ENCODE measurements around the gene GNAS-AS1.

GNAS-AS1 gene

DNA sequence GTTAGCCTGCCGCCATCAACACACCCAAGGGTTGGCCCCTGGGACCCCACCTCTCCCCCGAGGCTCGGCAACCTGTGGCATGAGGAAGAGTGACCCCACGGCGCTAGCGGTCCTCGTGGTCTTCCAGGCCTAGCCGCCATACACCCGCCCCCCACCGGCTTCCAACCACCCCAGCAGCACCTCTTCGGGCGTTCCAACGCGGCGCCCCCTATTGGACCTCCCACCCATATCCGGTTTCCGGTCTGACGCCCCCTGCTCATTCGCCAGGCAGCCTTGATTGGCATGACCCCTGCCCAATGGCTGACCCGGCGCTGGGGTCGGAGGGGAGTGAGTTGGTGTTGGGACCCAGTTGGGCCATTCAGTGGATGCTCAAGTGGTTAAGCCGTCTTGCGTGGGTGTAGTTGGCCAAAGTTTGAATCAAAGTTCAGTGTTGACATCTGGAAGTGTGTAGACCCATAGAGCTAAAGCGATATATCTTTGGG lies at the start of gene GNAS-AS1:
GNAS-AS1 (minus strand) TSS at position 210 of the 482 bp plus-strand sequence.
- no peak within 1 kb of the TSS for H3K4me3 ChIP-seq (ENCODE audit: low read depth, low read length)
- TF ChIP-seq POLR2A (IDR thresholded peaks at IDR 0.05; ENCODE audit: extremely low read depth, insufficient read length) (no peak), MAX (IDR thresholded peaks at IDR 0.05; ENCODE audit: low read depth, low read length) (no peak), MYC (IDR thresholded peaks at IDR 0.05; ENCODE audit: low read depth, low read length) (no peak)
- TF ChIP-seq, protein P1, sequence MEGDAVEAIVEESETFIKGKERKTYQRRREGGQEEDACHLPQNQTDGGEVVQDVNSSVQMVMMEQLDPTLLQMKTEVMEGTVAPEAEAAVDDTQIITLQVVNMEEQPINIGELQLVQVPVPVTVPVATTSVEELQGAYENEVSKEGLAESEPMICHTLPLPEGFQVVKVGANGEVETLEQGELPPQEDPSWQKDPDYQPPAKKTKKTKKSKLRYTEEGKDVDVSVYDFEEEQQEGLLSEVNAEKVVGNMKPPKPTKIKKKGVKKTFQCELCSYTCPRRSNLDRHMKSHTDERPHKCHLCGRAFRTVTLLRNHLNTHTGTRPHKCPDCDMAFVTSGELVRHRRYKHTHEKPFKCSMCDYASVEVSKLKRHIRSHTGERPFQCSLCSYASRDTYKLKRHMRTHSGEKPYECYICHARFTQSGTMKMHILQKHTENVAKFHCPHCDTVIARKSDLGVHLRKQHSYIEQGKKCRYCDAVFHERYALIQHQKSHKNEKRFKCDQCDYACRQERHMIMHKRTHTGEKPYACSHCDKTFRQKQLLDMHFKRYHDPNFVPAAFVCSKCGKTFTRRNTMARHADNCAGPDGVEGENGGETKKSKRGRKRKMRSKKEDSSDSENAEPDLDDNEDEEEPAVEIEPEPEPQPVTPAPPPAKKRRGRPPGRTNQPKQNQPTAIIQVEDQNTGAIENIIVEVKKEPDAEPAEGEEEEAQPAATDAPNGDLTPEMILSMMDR (IDR thresholded peaks at IDR 0.05; ENCODE audit: low read depth, low read length): no peak
- no peak for DNase-seq (ENCODE audit: low read depth)

DNA sequence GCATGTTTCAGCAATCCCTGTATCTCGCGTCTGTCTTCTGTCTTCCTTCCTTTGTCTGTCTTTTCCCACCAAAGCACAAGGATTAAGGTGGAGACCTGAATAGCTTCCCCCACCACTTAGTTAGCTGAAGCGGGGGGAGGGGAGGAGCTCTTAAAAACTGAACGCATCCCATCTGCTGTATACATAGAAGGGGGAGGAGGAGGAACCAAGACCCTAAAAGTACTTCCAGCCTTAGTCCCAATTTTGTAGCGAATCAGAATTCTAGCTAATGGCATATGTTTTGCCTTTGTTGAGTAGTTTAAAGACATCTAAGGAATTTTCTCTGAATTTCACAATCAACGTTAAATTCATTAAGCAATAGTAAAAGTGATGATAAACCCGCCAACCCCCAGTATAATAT lies 49.7 kb upstream of the GNAS-AS1 start:
- TF ChIP-seq MAX (IDR thresholded peaks at IDR 0.05; ENCODE audit: low read depth, low read length) (no peak), POLR2A (IDR thresholded peaks at IDR 0.05; ENCODE audit: extremely low read depth, insufficient read length) (no peak)
- TF ChIP-seq, protein P1 (IDR thresholded peaks at IDR 0.05; ENCODE audit: low read depth, low read length): no peak
- no peak for DNase-seq (ENCODE audit: low read depth)
- H3K4me3 ChIP-seq (ENCODE audit: low read depth, low read length): no peak overlapping the region

DNA sequence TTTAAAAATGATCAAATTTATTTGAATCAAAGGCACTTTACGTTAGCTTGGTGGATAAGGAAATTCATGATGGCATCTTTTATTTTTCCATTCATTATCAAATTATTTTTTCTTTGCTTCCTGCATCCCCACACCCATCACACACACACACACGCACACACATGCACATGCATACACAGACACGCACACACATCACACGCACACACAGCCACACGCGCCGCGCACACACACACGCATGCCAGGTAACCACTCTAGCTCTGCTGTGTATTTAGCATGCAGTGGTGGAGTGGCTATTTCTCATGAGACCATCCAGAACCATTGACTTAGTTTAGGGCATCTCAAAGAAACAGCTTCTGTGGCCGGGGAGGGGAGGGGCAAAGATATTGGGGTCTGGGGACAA lies 48.8 kb upstream of the GNAS-AS1 start:
- no peak overlapping the region for H3K4me3 ChIP-seq (ENCODE audit: low read depth, low read length)
- TF ChIP-seq MYC (IDR thresholded peaks at IDR 0.05; ENCODE audit: low read depth, low read length) (no peak), POLR2A (IDR thresholded peaks at IDR 0.05; ENCODE audit: extremely low read depth, insufficient read length) (no peak), MAX (IDR thresholded peaks at IDR 0.05; ENCODE audit: low read depth, low read length) (no peak)
- TF ChIP-seq, protein P1 (IDR thresholded peaks at IDR 0.05; ENCODE audit: low read depth, low read length): no peak
- DNase-seq (ENCODE audit: low read depth): no peak

- no peak for DNase-seq (ENCODE audit: low read depth)
- H3K4me3 ChIP-seq (ENCODE audit: low read depth, low read length): no peak overlapping the region
- no peak for TF ChIP-seq POLR2A (IDR thresholded peaks at IDR 0.05; ENCODE audit: extremely low read depth, insufficient read length)
- no peak for TF ChIP-seq MAX (IDR thresholded peaks at IDR 0.05; ENCODE audit: low read depth, low read length)
- TF ChIP-seq, protein P1 (IDR thresholded peaks at IDR 0.05; ENCODE audit: low read depth, low read length): no peak
- no peak for TF ChIP-seq MYC (IDR thresholded peaks at IDR 0.05; ENCODE audit: low read depth, low read length)
Observed at GRCh38 chr20:58898629-58899408, 48.1 kb upstream of the GNAS-AS1 start.

DNA sequence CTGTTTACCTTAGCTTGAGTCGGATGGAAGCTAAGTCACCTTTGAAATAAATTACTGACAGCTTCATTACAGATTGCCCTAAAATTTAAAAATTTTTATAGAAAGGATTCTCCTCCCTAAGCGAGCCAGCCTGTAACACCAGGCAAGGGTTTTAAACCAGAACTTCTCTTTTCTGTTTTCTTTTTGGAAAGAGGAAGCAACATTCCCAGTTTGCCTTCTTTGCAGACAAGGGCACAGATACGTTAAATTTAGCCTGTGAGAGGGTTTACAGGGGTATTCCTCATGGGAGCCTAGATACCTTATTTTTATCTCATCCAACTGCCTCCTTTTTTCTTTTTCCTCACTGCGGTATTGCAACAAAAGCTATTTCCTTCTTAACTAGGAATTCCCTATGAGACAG lies 46.8 kb upstream of the GNAS-AS1 start:
- DNase-seq (ENCODE audit: low read depth): no peak
- H3K4me3 ChIP-seq (ENCODE audit: low read depth, low read length): no peak overlapping the region
- TF ChIP-seq POLR2A (IDR thresholded peaks at IDR 0.05; ENCODE audit: extremely low read depth, insufficient read length) (no peak), MYC (IDR thresholded peaks at IDR 0.05; ENCODE audit: low read depth, low read length) (no peak), MAX (IDR thresholded peaks at IDR 0.05; ENCODE audit: low read depth, low read length) (no peak)
- TF ChIP-seq, protein P1 (IDR thresholded peaks at IDR 0.05; ENCODE audit: low read depth, low read length): no peak

All from NB4 (cell line).